Hepatic stellate cell (primary cell): ENCODE measurements around the gene GRM1.

Experiments used
- DNase-seq: peaks from one replicate; pipeline ENCODE4 v3.0.0; 2011; ENCODE audit warnings: low spot score

Gene GRM1

GRCh38 chr6:146100776-146101175 is 71.9 kb downstream of the GRM1 start:
- DNase-seq, result no peak

- DNase-seq, result no peak
Observed at GRCh38 chr6:146103416-146104072, 74.7 kb downstream of the GRM1 start.

- DNase-seq, result no peak
Observed at GRCh38 chr6:146106532-146106931, 77.7 kb downstream of the GRM1 start.

GRCh38 chr6:146110990-146111389 is 82.1 kb downstream of the GRM1 start:
- no peak for DNase-seq

GRCh38 chr6:146111881-146112450 is 83.1 kb downstream of the GRM1 start:
- DNase-seq, result no peak

- no peak for DNase-seq
Observed at GRCh38 chr6:146113084-146113623, 84.3 kb downstream of the GRM1 start.

- DNase-seq, result no peak
Observed at GRCh38 chr6:146123616-146124015, 94.8 kb downstream of the GRM1 start.

GRCh38 chr6:146127447-146128215 is 98.8 kb downstream of the GRM1 start:
- DNase-seq, result no peak

GRCh38 chr6:146133866-146134265 is 105.0 kb downstream of the GRM1 start:
- DNase-seq, result no peak

GRCh38 chr6:146135167-146135566 is 106.3 kb downstream of the GRM1 start:
- no peak for DNase-seq

- DNase-seq, result no peak
Observed at GRCh38 chr6:146146836-146147235, 118.0 kb downstream of the GRM1 start.

GRCh38 chr6:146149770-146150169 is 120.9 kb downstream of the GRM1 start:
- DNase-seq, result no peak

- no peak for DNase-seq
Observed at GRCh38 chr6:146153040-146153758, 124.3 kb downstream of the GRM1 start.

- no peak for DNase-seq
Observed at GRCh38 chr6:146154197-146154596, 125.3 kb downstream of the GRM1 start.

GRCh38 chr6:146161664-146162063 is 132.8 kb downstream of the GRM1 start:
- no peak for DNase-seq

- no peak for DNase-seq
Observed at GRCh38 chr6:146169872-146170271, 141.0 kb downstream of the GRM1 start.

- DNase-seq, result no peak
Observed at GRCh38 chr6:146177785-146178184, 148.9 kb downstream of the GRM1 start.

- no peak for DNase-seq
Observed at GRCh38 chr6:146183831-146184230, 155.0 kb downstream of the GRM1 start.

- DNase-seq, result no peak
Observed at GRCh38 chr6:146184701-146185100, 155.8 kb downstream of the GRM1 start.

GRCh38 chr6:146189131-146189530 is 160.3 kb downstream of the GRM1 start:
- no peak for DNase-seq

GRCh38 chr6:146190581-146190980 is 161.7 kb downstream of the GRM1 start:
- no peak for DNase-seq

GRCh38 chr6:146191166-146191565 is 162.3 kb downstream of the GRM1 start:
- no peak for DNase-seq
